Fibroblast of skin of left biceps (primary cell): ENCODE measurements around the gene MLST8.
"Not testable (repeated sequence)": the region's sequence is repeated elsewhere in the genome, so short reads cannot be mapped to it uniquely, and the experiment has no call there.

ENCODE experiments used
- DNase-seq, 2 experiments: peaks; one replicate each; pipeline ENCODE4 v3.0.0-alpha.2; 2013; ENCODE audit warnings: low read depth in 2 of 2

MLST8 gene

GRCh38 chr16:2231016-2231931, 26.0 kb downstream of the MLST8 start:
- no peak for DNase-seq

- no peak for DNase-seq
These were observed 27.1 kb downstream of the MLST8 start for GRCh38 chr16:2232094-2232990.

- DNase-seq: no peak
These were observed 28.0 kb downstream of the MLST8 start for GRCh38 chr16:2233046-2233775.

GRCh38 chr16:2233872-2234812, 28.9 kb downstream of the MLST8 start:
- DNase-seq: no peak

GRCh38 chr16:2234813-2235170, 29.5 kb downstream of the MLST8 start:
- DNase-seq: no peak

GRCh38 chr16:2235234-2235651, 30.0 kb downstream of the MLST8 start:
- no peak for DNase-seq

- no peak for DNase-seq
These were observed 30.6 kb downstream of the MLST8 start for GRCh38 chr16:2235695-2236336.

- DNase-seq: no peak
These were observed 31.3 kb downstream of the MLST8 start, which contains the start of gene DNASE1L2 for GRCh38 chr16:2236337-2237101. DNASE1L2 (plus strand) TSS chr16:2236444; CDS start chr16:2236817, 373 bp downstream.

GRCh38 chr16:2237102-2237482, 31.8 kb downstream of the MLST8 start:
- no peak for DNase-seq

GRCh38 chr16:2237493-2238149, 32.4 kb downstream of the MLST8 start:
- DNase-seq: no peak

GRCh38 chr16:2238150-2238837, 33.0 kb downstream of the MLST8 start:
- DNase-seq: no peak

GRCh38 chr16:2238838-2239675, 33.8 kb downstream of the MLST8 start:
- DNase-seq: no peak

- not testable (repeated sequence) for DNase-seq
These were observed 35.1 kb downstream of the MLST8 start for GRCh38 chr16:2240331-2240730.

GRCh38 chr16:2242598-2242997, 37.3 kb downstream of the MLST8 start:
- DNase-seq: no peak

- no peak for DNase-seq
These were observed 37.8 kb downstream of the MLST8 start for GRCh38 chr16:2243031-2243528.

- no peak for DNase-seq
These were observed 38.5 kb downstream of the MLST8 start for GRCh38 chr16:2243781-2244180.

GRCh38 chr16:2244301-2244700, 39.0 kb downstream of the MLST8 start:
- DNase-seq: no peak
